HL-60 (cell line): ENCODE data around the gene RASSF8.

Experiments used
- DNase-seq, 2 experiments: peaks; one replicate each; pipeline ENCODE4 v3.0.0-alpha.2; 2010 to 2020; ENCODE audit warnings: low read depth in 1 of 2, low spot score in 1 of 2
- H3K27ac ChIP-seq: fragments of 250-450 bp; sonication (Bioruptor Pico); replicated peaks from 2 replicates; pipeline ENCODE4 v1.5.1; 2020; ENCODE audit warnings: mild to moderate bottlenecking, moderate library complexity
- H3K27me3 ChIP-seq: fragments of 250-450 bp; sonication (Bioruptor Pico); 2 replicates; pipeline ENCODE4 v1.5.1; 2021; ENCODE audit warnings: mild to moderate bottlenecking, moderate library complexity; ENCODE audit not compliant: insufficient read depth, poor library complexity, severe bottlenecking
- H3K4me3 ChIP-seq: replicated peaks from 2 replicates; pipeline ENCODE4 v1.5.1; 2011; ENCODE audit warnings: mild to moderate bottlenecking, control low read depth, low read length; ENCODE audit not compliant: insufficient read depth
- CTCF ChIP-seq: IDR thresholded peaks from one replicate; pipeline ENCODE4 v1.5.1; 2011; ENCODE audit warnings: low read length, control low read depth, inconsistent platforms; ENCODE audit not compliant: insufficient read depth
- GABPA ChIP-seq: IDR thresholded peaks from 2 replicates; pipeline ENCODE4 v1.6.1; 2012; ENCODE audit warnings: low read depth
- POLR2AphosphoS5 ChIP-seq: IDR thresholded peaks from 2 replicates; pipeline ENCODE4 v1.6.1; 2012; ENCODE audit warnings: low read depth
- REST ChIP-seq: IDR thresholded peaks from 2 replicates; pipeline ENCODE4 v1.6.1; 2012; ENCODE audit warnings: low read depth; ENCODE audit not compliant: insufficient replicate concordance
- SPI1 ChIP-seq: IDR thresholded peaks from 2 replicates; pipeline ENCODE4 v1.6.1; 2012; ENCODE audit warnings: low read depth, mild to moderate bottlenecking, borderline replicate concordance

Gene RASSF8

DNA sequence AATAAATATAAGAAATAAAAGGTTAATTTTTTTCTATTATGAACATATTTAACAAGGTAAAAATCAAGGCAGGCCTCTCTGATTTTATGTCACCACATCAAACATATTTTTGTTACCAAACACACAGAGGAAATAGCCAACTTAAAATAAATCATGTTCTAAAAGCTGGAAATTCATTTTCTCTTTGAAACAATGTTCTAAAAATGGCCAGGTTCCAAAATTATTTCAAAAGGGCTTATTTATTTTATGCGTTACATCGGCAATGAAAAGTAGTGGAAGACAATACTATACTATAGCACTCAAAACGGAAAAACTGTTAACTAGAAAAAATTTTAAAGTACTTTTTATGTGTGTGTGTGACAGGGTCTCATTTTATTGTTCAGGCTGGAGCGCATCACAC lies 24.0 kb upstream of the RASSF8 start:
- H3K4me3 ChIP-seq, result no peak overlapping the region
- DNase-seq, result no peak
- H3K27me3 ChIP-seq, result no peaks in the 10 kb centered on the region
- H3K27ac ChIP-seq, result no peak overlapping the region
- TF ChIP-seq POLR2AphosphoS5, result no peak
- TF ChIP-seq CTCF, result no peak
- no peak for TF ChIP-seq REST
- TF ChIP-seq SPI1, result no peak
- no peak for TF ChIP-seq GABPA

- Histone ChIP-seq H3K27ac (no peak overlapping the region), H3K27me3 (no peaks in the 10 kb centered on the region), H3K4me3 (no peak overlapping the region)
- no peak for TF ChIP-seq REST
- TF ChIP-seq GABPA, result no peak
- no peak for TF ChIP-seq SPI1
- TF ChIP-seq CTCF, result no peak
- TF ChIP-seq POLR2AphosphoS5, result no peak
- DNase-seq, result no peak
These were observed 22.9 kb upstream of the RASSF8 start for GRCh38 chr12:25935355-25936144.

- H3K27me3 ChIP-seq, result no peaks in the 10 kb centered on the region
- H3K27ac ChIP-seq, result no peak overlapping the region
- H3K4me3 ChIP-seq, result no peak overlapping the region
- no peak for DNase-seq
- TF ChIP-seq POLR2AphosphoS5, result no peak
- TF ChIP-seq SPI1, result no peak
- no peak for TF ChIP-seq REST
- TF ChIP-seq GABPA, result no peak
- TF ChIP-seq CTCF, result no peak
These were observed 21.4 kb upstream of the RASSF8 start for GRCh38 chr12:25937096-25937495.
